Measurements from ENCODE around the gene PSME3.

Gene PSME3

GRCh38 chr17:42832934-42833766 lies at the start of gene PSME3:
TSS of gene PSME3 (plus strand) at chr17:42833397. CDS start at chr17:42833632, 235 bp downstream.
- peak; percentile 63 for DNase-seq

GRCh38 chr17:42783791-42784138 lies 49.4 kb upstream of the PSME3 start:
- DNase-seq: no peak

- no peak for DNase-seq
Observed at GRCh38 chr17:42784409-42784808, 48.8 kb upstream of the PSME3 start.

- no peak for DNase-seq
Observed at GRCh38 chr17:42784811-42785592, 48.2 kb upstream of the PSME3 start.

- no peak for DNase-seq
Observed at GRCh38 chr17:42787266-42787665, 45.9 kb upstream of the PSME3 start.

GRCh38 chr17:42791948-42792347 lies 41.2 kb upstream of the PSME3 start:
- no peak for DNase-seq

GRCh38 chr17:42792545-42792944 lies 40.7 kb upstream of the PSME3 start:
- DNase-seq: no peak

GRCh38 chr17:42795061-42795460 lies 38.1 kb upstream of the PSME3 start:
- no peak for DNase-seq

- DNase-seq: no peak
Observed at GRCh38 chr17:42795465-42795864, 37.7 kb upstream of the PSME3 start.

- no peak for DNase-seq
Observed at GRCh38 chr17:42796066-42796758, 37.0 kb upstream of the PSME3 start.

- DNase-seq: no peak
Observed at GRCh38 chr17:42797067-42798007, 35.9 kb upstream of the PSME3 start.

GRCh38 chr17:42798011-42798382 lies 35.2 kb upstream of the PSME3 start:
- DNase-seq: no peak

- DNase-seq: peak; percentile 29
Observed at GRCh38 chr17:42798383-42799380, 34.5 kb upstream of the PSME3 start, which contains the start of the genes CNTD1 and COA3. TSS of gene CNTD1 (plus strand) at chr17:42798861. CDS start at chr17:42799068, 207 bp downstream. TSS of gene COA3 (minus strand) at chr17:42798704. CDS start at chr17:42798681, 23 bp downstream.

GRCh38 chr17:42803074-42803883 lies 29.9 kb upstream of the PSME3 start:
- no peak for DNase-seq

- DNase-seq: no peak
Observed at GRCh38 chr17:42804918-42805367, 28.3 kb upstream of the PSME3 start.

- no peak for DNase-seq
Observed at GRCh38 chr17:42806249-42806648, 26.9 kb upstream of the PSME3 start.

- no peak for DNase-seq
Observed at GRCh38 chr17:42809250-42809649, 23.9 kb upstream of the PSME3 start.

GRCh38 chr17:42814633-42815399 lies 18.4 kb upstream of the PSME3 start:
- no peak for DNase-seq

- no peak for DNase-seq
Observed at GRCh38 chr17:42817866-42818265, 15.3 kb upstream of the PSME3 start.

Measured in GF-D8 (cell line).